Stimulated activated CD4-positive, alpha-beta T cell treated with anti-CD3 and anti-CD28 coated beads, Interleukin-2, amount 100 ng/mL, for 48 hours (primary cell): ENCODE measurements around the gene RNF212.

Source experiments
- DNase-seq, 2 donors: peaks; one replicate each; pipeline ENCODE4 v3.0.0-alpha.2; 2020

The RNF212 gene

GRCh38 chr4:1112821-1113182 lies 562 bp downstream of the RNF212 start:
- no peak for DNase-seq

- DNase-seq: no peak
Observed at GRCh38 chr4:1112174-1112820, 1.1 kb downstream of the RNF212 start.

- DNase-seq: no peak
Observed at GRCh38 chr4:1111259-1111809, 2.0 kb downstream of the RNF212 start.

GRCh38 chr4:1109898-1110506 lies 3.4 kb downstream of the RNF212 start:
- no peak for DNase-seq

- DNase-seq: no peak
Observed at GRCh38 chr4:1109333-1109732, 4.0 kb downstream of the RNF212 start.

GRCh38 chr4:1105662-1106061 lies 7.7 kb downstream of the RNF212 start:
- no peak for DNase-seq

- no peak for DNase-seq
Observed at GRCh38 chr4:1105067-1105466, 8.3 kb downstream of the RNF212 start.

- DNase-seq: no peak
Observed at GRCh38 chr4:1104647-1105046, 8.7 kb downstream of the RNF212 start.

- no peak for DNase-seq
Observed at GRCh38 chr4:1099684-1100335, 13.6 kb downstream of the RNF212 start.

- DNase-seq: no peak
Observed at GRCh38 chr4:1099270-1099669, 14.1 kb downstream of the RNF212 start.

- DNase-seq: no peak
Observed at GRCh38 chr4:1098311-1098925, 14.9 kb downstream of the RNF212 start.

- no peak for DNase-seq
Observed at GRCh38 chr4:1097553-1097952, 15.8 kb downstream of the RNF212 start.

- DNase-seq: no peak
Observed at GRCh38 chr4:1096841-1097240, 16.5 kb downstream of the RNF212 start.

GRCh38 chr4:1094336-1094690 lies 19.1 kb downstream of the RNF212 start:
- DNase-seq: no peak

- no peak for DNase-seq
Observed at GRCh38 chr4:1093391-1094335, 19.7 kb downstream of the RNF212 start.

- DNase-seq: no peak
Observed at GRCh38 chr4:1092983-1093361, 20.4 kb downstream of the RNF212 start.

- no peak for DNase-seq
Observed at GRCh38 chr4:1092026-1092982, 21.1 kb downstream of the RNF212 start.

GRCh38 chr4:1091561-1091995 lies 21.8 kb downstream of the RNF212 start:
- DNase-seq: no peak

- no peak for DNase-seq
Observed at GRCh38 chr4:1090465-1091440, 22.6 kb downstream of the RNF212 start.

GRCh38 chr4:1090036-1090435 lies 23.3 kb downstream of the RNF212 start:
- no peak for DNase-seq
